AML-193 (cell line): ENCODE data around the gene HINT2.

ENCODE experiments used
- DNase-seq, 2 experiments: peaks; one replicate each; lab custom pipeline; 2025; lab: John Stamatoyannopoulos, UW

The HINT2 gene

GRCh38 chr9:35814841-35815543 is at the start of gene HINT2:
HINT2 (minus strand) TSS chr9:35815042; CDS start chr9:35814979, 63 bp downstream.
- DNase-seq: peak; percentile 97 to 98

GRCh38 chr9:35863583-35863982 is 48.7 kb upstream of the HINT2 start:
- no peak for DNase-seq

GRCh38 chr9:35862328-35862727 is 47.5 kb upstream of the HINT2 start:
- DNase-seq: no peak

DNA sequence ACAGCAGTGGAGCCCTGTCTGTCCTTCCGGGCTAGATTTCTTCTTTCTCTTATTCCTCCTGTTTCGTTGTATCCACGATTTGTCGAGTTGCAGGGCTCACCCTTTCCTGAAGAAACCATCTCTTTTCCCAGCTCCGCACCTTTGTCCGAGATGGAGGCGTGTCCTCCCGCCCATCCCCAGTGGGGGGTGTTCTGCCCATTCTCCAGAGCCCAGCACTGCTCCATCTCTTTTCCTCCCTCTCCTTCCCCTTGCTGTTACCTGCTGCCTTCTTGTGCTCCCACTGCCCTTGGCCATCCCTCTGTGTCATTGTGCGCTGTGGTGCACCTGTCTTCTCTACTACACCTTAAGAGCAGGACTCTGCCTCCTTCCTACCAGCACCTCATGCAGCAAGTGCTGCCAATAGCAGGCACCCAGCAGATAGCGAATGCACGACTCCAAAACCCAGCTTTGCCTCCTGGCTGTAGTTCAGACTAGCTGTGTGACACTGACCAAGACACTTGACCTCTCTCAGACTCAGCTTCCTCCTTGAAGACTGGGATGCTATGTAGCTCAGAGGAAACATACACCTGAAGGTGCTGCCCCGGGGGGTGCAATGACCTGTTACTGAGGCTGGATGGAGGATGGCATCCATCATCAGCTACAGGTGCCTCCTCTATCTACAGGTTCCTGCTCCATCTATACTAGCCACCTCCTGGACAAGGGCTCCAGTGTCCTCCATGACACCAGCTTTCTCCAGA is 46.5 kb upstream of the HINT2 start:
- DNase-seq: no peak

GRCh38 chr9:35859990-35860339 is 45.1 kb upstream of the HINT2 start:
- no peak for DNase-seq

DNA sequence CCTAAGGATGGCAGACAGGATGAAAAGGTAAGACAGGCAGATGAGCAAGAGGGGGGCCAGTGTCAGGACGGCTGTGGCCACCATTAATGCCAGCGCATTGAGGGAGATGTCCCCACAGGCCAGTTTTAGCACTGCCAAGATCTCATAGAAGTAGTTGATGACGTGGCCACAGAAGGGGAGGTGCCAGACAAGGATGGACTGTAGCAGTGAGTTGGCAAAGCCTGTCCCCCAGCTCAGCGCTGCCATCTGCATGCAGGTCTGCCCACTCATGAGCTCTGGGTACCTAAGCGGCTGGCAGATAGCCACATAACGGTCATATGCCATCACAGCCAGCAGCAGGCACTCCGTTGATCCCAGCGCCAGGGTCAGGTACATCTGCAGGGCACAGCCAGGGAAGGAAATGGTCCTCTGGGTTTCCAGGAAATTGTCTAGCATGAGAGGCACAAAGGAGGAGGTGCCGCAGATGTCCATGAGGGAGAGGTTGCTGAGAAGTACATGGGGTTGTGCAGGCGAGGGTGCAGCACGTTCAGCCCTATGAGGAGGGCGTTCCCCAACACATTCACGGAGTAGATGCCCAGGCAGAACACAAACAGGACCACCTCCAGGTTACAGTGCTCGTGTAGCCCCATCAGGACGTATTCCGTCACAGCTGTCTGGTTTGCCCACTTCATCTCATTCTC is 44.6 kb upstream of the HINT2 start:
- DNase-seq: peak in 1 of 2 experiments; percentile 19

- no peak for DNase-seq
These were observed 43.6 kb upstream of the HINT2 start for GRCh38 chr9:35858458-35858857.

- DNase-seq: no peak
These were observed 42.0 kb upstream of the HINT2 start for GRCh38 chr9:35856882-35857281.

DNA sequence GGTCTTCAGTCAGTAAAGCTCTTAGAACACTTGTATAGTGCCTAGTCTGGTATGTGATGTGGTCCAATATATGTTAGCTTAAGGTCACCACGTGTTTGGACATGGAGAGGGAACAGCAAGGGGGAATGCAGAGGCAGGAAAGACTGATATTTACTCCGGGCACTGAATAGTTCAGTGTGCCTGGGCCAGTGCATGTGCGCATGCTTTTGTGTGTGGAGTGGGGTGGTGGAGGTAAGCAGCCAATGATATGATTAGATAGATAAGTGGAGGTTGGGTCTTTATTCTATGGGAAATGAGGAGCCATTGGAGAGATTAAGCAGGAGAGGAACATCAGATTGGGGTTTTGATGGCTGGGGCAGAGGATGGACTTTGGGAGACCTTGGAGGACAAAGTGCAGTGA is 41.4 kb upstream of the HINT2 start:
- DNase-seq: no peak

DNA sequence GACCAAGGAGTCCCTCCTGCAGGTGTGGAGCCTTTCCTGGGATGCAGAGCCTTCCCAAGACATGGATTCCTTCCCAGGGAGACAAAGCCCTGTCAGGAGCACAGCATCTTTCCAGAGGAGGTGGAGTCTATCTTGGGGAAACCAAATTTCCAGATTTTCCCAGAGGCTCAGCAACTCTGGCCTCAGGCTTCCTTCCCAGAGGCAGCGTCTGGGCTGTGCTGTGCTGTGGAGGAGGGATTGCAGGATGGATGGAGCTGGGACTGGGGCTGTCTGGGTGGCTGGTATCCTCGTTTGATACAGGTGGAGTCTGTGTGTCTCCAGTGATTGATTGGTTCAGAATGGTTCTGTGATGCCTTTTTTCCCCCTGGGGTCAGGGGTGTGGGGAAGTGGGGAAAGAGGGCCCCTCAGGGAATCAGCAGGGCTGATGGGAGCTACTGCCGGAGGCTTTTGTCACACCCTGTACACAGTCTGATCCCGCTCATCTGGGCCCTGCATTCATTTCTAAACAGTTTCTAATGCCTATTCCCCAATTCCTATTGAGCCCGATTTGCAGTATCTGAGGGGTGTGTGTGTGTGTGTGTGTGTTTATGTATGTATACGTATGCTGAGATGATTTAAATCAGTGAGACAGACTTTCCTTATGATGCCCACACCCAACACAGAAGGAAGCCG is 39.4 kb upstream of the HINT2 start:
- DNase-seq: no peak

- no peak for DNase-seq
These were observed 38.3 kb upstream of the HINT2 start for GRCh38 chr9:35852876-35853865.

- DNase-seq: no peak
These were observed 37.5 kb upstream of the HINT2 start for GRCh38 chr9:35852267-35852815.

GRCh38 chr9:35847792-35848572 is 33.1 kb upstream of the HINT2 start:
- DNase-seq: no peak

GRCh38 chr9:35845824-35846771 is 31.3 kb upstream of the HINT2 start:
- DNase-seq: no peak

DNA sequence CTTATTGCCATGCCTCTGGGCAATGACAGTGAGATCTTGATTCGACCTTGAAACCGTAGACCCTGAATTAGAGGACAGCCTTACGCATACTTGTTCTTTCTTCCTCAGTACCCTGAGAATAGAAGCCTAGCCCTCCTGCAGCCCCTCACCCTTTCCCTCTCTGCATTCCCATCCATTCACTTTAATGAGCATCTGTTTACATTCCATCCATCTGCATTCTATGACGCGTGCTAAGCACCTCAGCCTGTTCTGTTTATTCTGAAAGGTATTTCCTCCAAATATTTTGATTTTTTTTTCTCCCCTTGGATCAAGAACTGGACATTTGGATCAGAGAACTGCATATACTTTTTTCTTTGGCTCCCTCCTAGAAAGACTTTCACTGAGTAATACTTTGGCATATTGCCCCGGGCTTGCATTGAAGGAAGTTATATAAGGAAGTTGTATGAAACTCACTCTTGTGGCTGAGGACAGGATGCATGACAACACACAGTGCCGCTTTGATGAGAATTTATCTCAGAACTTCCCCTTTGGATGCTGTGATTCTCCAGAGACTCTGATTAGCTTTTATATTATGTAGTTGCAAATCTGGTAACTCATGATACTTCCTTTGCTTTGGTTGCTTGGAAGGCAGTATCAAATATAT is 29.9 kb upstream of the HINT2 start:
- DNase-seq: peak; percentile 97

- DNase-seq: no peak
These were observed 28.0 kb upstream of the HINT2 start for GRCh38 chr9:35842795-35843194.

- DNase-seq: no peak
These were observed 27.3 kb upstream of the HINT2 start for GRCh38 chr9:35842020-35842745.

GRCh38 chr9:35841645-35841900 is 26.7 kb upstream of the HINT2 start:
- no peak for DNase-seq
